HL-60/S4 treated with phorbol 12-myristate 13-acetate at 8.2 ng/mL for 4 days and 3 days (cell line): ENCODE data around the gene ELL2.

Experiments used
- in situ Hi-C: fragments of 300-500 bp; cut with MboI; formaldehyde crosslinking; loops from 2 replicates; pipeline ENCODE4 v1.15.0; 2022; ENCODE audit warnings: low sequenced_read_pairs

ELL2 gene

GRCh38 chr5:95842854-95843544, 118.7 kb downstream of the ELL2 start:
- in situ Hi-C loops, result loop anchor here (25.0 kb wide), 1 partner anchor 181 kb away; no protein-coding TSS in a partner anchor

- in situ Hi-C loops, result loop anchor here (25.0 kb wide), 1 partner anchor 180 kb away; no protein-coding TSS in a partner anchor
These were observed 119.5 kb downstream of the ELL2 start for GRCh38 chr5:95841914-95842812.

- in situ Hi-C loops, result loop anchor here (25.0 kb wide), 1 partner anchor 179 kb away; no protein-coding TSS in a partner anchor
These were observed 120.5 kb downstream of the ELL2 start for GRCh38 chr5:95840956-95841705.

- in situ Hi-C loops, result loop anchor here (25.0 kb wide), 1 partner anchor 177 kb away; no protein-coding TSS in a partner anchor
These were observed 122.0 kb downstream of the ELL2 start for GRCh38 chr5:95839658-95840057.

GRCh38 chr5:95838556-95838955, 123.1 kb downstream of the ELL2 start:
- in situ Hi-C loops, result loop anchor here (25.0 kb wide), 1 partner anchor 176 kb away; no protein-coding TSS in a partner anchor

GRCh38 chr5:95838001-95838520, 123.6 kb downstream of the ELL2 start:
- in situ Hi-C loops, result loop anchor here (25.0 kb wide), 1 partner anchor 176 kb away; no protein-coding TSS in a partner anchor

GRCh38 chr5:95837492-95837891, 124.2 kb downstream of the ELL2 start:
- in situ Hi-C loops, result loop anchor here (25.0 kb wide), 1 partner anchor 175 kb away; no protein-coding TSS in a partner anchor

- in situ Hi-C loops, result loop anchor here (25.0 kb wide), 1 partner anchor 175 kb away; no protein-coding TSS in a partner anchor
These were observed 124.7 kb downstream of the ELL2 start for GRCh38 chr5:95836971-95837370.

- in situ Hi-C loops, result loop anchor here (25.0 kb wide), 1 partner anchor 174 kb away; no protein-coding TSS in a partner anchor
These were observed 125.1 kb downstream of the ELL2 start for GRCh38 chr5:95836544-95836943.

GRCh38 chr5:95835682-95836385, 125.8 kb downstream of the ELL2 start:
- in situ Hi-C loops, result loop anchor here (25.0 kb wide), 1 partner anchor 174 kb away; no protein-coding TSS in a partner anchor
